Activated naive CD4-positive, alpha-beta T cell treated with anti-CD3 and anti-CD28 coated beads, Interleukin-2, amount 50 U/mL, for 72 hours (primary cell): ENCODE data around the gene NOTCH2. TPM values are rescaled to one million over a fixed set of nuclear protein-coding genes. Genes with fewer than 3 reads are reported as not detected.
A peak's percentile ranks its signal among the peaks of the same experiment; 100 is the strongest.

Experiments used
- ATAC-seq, 2 donors: fragments of 150-1000 bp; cut with Tn5 transposase; 2 replicates each; pipeline ENCODE4 v1.10.0; 2021; ENCODE audit warnings: mild to moderate bottlenecking in 2 of 2, moderate library complexity in 2 of 2
- DNase-seq, 2 donors: peaks; one replicate each; pipeline ENCODE4 v3.0.0; 2021 to 2022; ENCODE audit warnings: low spot score in 2 of 2
- H3K27ac Mint-ChIP-seq, 2 donors: one replicate each; pipeline ENCODE4 v1.8.0; 2022; ENCODE audit warnings: mild to moderate bottlenecking in 2 of 2, mixed read lengths in 2 of 2
- H3K36me3 Mint-ChIP-seq, 2 donors: one replicate each; pipeline ENCODE4 v1.8.0; 2022; ENCODE audit warnings: mixed read lengths in 2 of 2
- H3K9me3 Mint-ChIP-seq, 2 donors: one replicate each; pipeline ENCODE4 v1.8.0; 2022; ENCODE audit warnings: mixed read lengths in 2 of 2
- total RNA-seq, 2 donors: library from RNA; stranded (reverse); gene quantifications; one replicate each; pipeline ENCODE4 v1.2.3, GENCODE V29; 2022

Gene NOTCH2
- total RNA-seq, 2 donors from 2014 or later = 42.6 to 79.6 TPM

DNA sequence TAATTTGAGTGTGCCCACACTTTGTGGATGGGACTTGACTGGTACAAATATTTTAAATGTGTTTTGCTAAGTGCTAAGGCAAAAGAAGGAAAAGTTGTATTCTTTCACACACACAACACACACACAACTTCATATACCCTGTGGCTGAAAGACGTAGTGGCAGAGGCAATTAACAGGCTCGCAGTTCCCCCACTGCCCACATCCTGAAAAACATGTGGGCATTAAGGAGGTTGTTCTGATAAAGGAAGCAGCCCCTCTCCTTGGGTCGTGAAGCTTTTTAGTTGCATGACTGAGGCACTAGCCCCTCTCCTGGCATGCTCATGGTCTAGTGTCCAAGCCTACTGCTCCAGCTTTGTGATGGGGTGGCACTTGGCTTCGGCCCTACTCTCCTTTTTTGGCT, 158.8 kb downstream of the NOTCH2 start:
- Mint-ChIP-seq H3K9me3 (peaks cover 6% of the 10 kb centered on the region in 2 donors), H3K27ac (no peak overlapping the region), H3K36me3 (peaks cover 7 to 18% of the 10 kb centered on the region in 2 donors)
- DNase-seq = no peak
- no peak for ATAC-seq

DNA sequence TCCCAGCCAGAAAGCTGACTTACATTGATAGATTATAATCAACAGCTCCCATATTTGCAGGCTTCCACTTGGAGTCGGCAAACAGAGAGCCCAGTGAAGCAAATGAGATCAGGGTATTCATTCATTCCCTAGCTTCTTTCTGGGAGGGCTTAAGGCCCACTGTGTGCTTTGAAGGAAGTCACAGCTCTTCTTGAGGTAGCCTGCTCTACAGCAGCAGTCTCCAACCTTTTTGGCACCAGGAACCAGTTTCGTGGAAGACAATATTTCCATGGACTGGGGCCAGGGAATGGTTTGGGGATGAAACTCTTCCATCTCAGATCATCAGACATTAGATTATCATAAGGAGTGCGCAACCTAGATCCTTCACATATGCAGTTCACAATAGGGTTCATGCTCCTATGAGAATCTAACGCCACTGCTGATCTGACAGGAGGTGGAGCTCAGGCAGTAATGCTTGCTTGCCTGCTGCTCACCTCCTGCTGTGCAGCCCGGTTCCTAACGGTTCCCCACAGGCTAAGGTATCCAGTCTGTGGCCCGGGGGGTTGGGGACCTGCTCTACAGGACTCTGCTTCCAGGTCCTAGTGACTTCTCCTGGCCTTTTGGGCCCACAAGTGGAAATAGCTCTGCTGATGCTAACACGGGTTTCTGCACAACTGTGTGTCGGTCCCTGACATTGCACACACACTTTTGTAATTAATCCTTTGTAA, 159.4 kb downstream of the NOTCH2 start:
- DNase-seq = no peak
- no peak for ATAC-seq
- Mint-ChIP-seq H3K9me3 (peaks cover 7 to 9% of the 10 kb centered on the region in 2 donors), H3K36me3 (peaks cover 2 to 14% of the 10 kb centered on the region in 2 donors), H3K27ac (no peak overlapping the region)

DNA sequence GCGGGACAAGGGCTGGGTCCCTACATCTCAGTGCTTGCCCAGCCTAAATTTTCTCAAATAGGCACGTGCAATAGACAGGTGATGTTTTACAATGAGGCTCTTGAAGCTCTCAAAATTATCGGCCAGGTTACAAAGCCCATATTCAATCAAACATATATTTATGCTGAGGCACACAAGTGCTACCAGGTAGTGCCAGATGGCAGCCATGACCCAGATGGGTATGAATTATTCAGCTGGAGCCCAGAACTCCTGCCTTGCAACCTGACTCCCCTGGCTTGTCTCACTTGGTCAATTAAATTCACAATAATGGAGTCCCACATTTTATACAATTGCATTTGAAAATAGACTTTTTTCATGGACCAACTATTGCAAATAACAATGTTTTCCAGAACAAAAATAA, 160.8 kb downstream of the NOTCH2 start:
- ATAC-seq (no peak), DNase-seq (no peak)
- H3K36me3 Mint-ChIP-seq = peaks cover 0 to 8% of the 10 kb centered on the region in 2 donors
- peaks cover 11 to 12% of the 10 kb centered on the region in 2 donors for H3K9me3 Mint-ChIP-seq
- no peak overlapping the region for H3K27ac Mint-ChIP-seq

DNA sequence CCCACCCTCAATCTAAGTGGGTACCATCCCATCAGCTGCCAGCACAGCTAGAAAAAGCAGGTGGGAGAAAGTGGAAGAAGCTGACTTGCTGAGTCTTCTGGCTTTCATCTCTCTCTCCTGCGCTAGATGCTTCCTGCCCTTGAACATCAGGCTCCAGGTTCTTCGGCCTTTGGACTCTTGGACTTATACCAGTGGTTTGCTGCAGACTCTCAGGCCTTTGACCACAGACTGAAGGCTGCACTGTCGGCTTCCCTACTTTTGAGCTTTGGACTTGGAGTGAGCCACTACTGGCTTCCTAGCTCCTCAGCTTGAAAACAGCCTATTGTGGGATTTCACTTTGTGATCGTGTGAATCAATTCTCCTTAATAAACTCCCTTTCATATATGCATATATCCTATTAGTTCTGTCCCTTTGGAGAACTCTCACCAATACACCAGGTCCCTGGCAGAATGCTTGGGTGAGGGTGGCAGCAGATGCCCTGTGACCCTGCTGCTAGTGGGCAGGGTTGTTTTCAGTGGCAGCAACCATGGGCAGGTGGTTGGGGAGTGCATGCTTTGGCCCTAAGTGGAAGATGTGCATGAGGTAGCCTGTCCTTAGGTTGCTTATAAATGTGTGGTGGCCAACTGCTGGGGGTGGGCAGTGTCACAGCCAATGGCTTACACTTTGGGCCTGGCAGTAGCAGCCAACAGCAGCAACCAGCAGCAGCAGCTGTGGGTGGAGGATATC, 162.4 kb downstream of the NOTCH2 start:
- ATAC-seq (no peak), DNase-seq (no peak)
- peaks cover 11 to 12% of the 10 kb centered on the region in 2 donors for H3K9me3 Mint-ChIP-seq
- H3K27ac Mint-ChIP-seq = peak overlapping the region in 1 of 2 donors; percentile 76
- peaks cover 0 to 8% of the 10 kb centered on the region in 2 donors for H3K36me3 Mint-ChIP-seq

DNA sequence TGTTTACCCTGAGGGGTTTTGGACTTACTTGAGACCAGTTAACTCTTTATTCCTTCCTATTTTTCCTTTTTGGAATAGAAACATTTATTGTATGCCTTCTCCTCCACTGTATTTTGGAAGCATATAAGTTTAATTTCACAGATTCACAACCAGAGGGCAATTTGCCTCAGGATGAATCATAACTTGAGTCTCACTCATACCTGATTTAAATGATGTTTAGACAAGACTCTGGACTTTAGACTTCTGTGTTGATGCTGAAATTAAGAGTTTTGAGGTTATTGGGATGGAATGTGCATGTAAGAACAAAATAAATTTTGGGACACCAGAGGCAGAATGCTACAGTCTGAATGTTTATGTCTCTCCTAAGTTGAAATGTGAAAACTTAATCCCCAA, 166.0 kb downstream of the NOTCH2 start:
- no peak overlapping the region for H3K27ac Mint-ChIP-seq
- peaks cover 0 to 8% of the 10 kb centered on the region in 2 donors for H3K36me3 Mint-ChIP-seq
- DNase-seq = no peak
- no peak for ATAC-seq
- peaks cover 11 to 12% of the 10 kb centered on the region in 2 donors for H3K9me3 Mint-ChIP-seq

DNA sequence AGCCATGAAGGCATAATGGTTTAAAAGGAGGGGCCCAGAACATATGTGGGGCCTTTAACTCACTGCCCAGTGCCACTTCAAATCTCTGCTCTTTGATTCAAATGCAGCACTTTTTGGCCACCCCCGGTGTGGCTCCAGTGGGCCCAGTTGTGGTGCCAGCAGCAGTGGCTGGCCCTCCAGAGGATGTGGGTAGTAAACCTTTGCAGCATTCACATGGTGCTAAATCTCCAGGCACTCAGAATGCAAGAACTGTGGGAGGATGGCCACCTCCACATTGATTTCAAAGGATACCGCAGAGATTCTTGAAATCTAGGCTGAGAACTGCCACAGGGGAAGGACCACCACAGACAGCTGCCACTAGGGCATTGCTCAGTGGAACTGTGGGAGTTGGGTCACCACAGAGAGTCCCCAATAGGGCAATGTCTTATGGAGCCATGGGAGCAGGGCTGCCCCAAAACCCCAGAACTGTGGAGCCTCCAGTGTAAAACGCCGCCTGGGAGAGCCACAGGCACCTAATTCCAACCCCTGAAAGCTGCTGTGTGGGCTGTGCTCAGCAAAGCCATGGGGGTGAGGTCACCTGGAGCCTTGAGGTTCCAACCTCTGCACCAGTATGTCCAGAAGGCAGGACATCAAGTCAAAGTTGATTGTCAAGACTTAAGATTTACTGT, 166.6 kb downstream of the NOTCH2 start:
- Mint-ChIP-seq H3K27ac (no peak overlapping the region), H3K9me3 (peaks cover 11 to 12% of the 10 kb centered on the region in 2 donors), H3K36me3 (peaks cover 0 to 8% of the 10 kb centered on the region in 2 donors)
- ATAC-seq (no peak), DNase-seq (no peak)

DNA sequence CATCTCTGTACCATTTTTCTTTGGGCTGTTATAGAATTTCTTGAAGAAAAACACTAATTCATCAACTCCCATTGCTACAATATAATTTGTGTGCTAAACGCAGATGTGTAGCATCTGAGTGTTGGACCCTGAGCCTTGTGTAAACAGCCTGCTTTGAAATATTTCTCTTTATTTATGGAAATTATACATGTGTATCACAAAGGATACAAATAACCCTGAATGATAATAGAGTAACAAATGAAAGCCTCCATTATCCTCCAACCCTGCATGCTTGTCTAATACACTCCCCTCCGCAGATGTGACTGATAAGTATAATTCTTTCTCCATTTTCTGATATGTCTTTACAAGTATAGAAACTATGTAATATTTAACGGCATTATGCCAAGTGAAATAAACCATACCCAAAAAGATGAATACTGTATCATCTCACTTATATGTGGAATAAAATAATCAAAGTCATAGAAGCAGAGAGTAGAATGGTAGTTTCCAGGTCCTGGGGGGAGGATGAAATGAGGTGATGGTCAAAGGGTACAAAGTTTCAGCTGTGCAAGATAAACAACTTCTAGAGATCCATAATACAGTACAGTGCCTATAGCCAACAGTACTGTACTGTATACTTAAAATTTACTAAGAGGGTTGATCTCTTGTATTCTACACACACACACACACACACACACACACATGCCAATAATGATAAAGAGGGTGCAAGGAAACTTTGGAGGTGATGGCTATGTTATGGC, 170.3 kb downstream of the NOTCH2 start:
- H3K27ac Mint-ChIP-seq = no peak overlapping the region
- no peak for DNase-seq
- no peaks in the 10 kb centered on the region for H3K36me3 Mint-ChIP-seq
- H3K9me3 Mint-ChIP-seq = no peaks in the 10 kb centered on the region
- no peak for ATAC-seq

DNA sequence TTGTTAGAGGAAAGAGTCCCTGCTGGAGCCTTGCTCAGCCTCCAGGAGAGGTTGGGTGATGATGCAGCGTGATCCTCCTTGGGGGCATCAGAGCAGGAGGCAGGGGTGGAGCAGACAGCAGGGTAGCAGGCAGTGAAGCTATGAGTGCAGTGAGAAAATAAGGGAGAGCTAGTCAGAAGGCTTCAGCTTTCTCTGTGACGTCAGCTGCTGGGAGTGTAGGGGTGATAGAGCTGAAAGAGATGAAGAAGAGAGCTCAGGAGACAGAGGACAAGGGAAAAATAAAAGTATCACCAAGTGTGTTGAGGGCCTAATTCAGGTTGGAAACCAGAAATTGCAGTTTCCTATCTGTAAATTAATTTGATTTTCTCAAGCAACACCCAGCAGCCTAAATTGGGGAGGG, 170.9 kb downstream of the NOTCH2 start:
- Mint-ChIP-seq H3K9me3 (no peaks in the 10 kb centered on the region), H3K36me3 (no peaks in the 10 kb centered on the region), H3K27ac (no peak overlapping the region)
- DNase-seq = no peak
- ATAC-seq = no peak

DNA sequence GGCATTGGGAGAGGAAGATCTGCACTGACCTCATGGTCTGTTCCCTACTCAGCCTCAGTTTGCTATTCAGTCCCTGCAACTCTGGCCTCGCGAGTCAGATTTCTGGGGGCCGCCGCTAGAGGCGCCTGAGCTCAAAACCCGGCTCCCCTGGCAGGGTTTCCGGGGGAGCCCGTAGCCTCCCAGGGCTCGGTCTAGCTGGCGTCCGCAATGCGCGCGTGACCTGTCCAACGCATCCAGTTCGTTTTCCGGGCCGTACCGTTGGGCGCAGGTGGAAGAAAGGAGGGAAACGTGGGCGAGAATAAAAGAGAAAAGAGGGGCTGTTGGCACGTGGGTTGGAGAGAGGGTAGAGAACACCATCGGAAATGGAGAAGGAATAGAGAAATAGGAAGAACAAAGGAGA, 173.2 kb downstream of the NOTCH2 start, which contains the start of gene ADAM30:
TSS of gene ADAM30 (minus strand) at position 213 of the 400 bp plus-strand sequence. CDS start at position 34, 179 bp downstream.
- Mint-ChIP-seq H3K9me3 (no peaks in the 10 kb centered on the region), H3K27ac (no peak within 1 kb of the TSS), H3K36me3 (no peaks in the 10 kb centered on the region)
- ATAC-seq (no peak), DNase-seq (no peak)

DNA sequence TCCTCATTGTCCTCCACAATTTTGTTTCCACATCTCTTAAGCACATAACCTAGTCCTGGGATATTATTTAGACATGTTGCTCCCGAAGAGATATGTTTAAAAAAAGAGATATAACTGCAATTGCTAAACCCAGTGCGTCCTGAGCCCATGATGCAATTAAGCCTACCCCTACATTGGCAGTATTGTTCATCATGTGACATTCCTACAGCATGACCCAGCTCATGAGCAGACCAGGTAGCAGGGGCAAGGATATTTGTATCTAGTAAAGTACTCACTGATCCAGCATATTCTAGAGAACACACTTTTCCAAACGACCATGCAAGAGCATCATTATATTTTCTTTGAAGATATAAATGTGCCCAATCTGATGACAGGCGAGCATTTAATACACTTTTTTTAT, 174.4 kb downstream of the NOTCH2 start:
- ATAC-seq (no peak), DNase-seq (no peak)
- H3K36me3 Mint-ChIP-seq = no peaks in the 10 kb centered on the region
- H3K9me3 Mint-ChIP-seq = no peaks in the 10 kb centered on the region
- no peak overlapping the region for H3K27ac Mint-ChIP-seq

DNA sequence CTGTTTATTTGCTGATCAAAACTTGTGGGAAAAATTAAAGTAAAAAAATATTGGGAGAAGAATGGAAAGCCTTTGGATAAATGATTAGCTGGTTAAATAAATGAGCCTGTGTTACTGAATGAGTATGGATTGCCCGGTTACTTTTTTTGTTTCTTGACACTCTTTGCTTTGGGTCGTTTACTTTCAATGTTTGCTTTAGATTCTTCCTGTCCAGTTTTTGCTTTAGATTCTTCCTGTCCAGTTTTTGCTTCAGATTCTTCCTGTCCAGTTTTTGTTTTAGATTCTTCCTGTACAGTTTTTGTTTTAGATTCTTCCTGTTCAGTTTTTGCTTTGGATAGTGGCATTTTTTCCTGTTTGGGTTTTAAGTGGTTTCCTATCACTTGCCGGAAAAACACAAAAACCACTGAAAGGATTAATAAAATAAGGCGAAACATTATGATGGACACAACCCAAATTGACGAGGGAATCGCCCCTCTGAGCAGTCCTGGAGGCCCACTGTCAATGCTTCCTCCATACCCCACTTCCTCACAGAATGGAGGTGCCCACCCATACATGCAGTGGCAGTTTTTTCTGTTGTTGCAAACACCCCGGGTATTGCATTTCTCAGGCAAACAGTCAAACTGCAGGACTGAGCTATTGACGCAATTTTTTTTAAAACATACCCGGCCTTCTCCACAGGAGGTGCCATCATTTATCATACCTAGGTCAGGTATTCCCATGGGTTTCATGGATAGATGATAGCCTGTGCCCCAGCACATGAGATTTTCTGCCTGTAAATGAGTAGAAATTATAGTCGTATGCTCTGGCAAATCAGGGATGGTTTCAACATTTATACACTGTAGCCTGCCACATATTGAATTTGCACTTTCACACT, 175.4 kb downstream of the NOTCH2 start:
- H3K27ac Mint-ChIP-seq = no peak overlapping the region
- H3K36me3 Mint-ChIP-seq = no peaks in the 10 kb centered on the region
- H3K9me3 Mint-ChIP-seq = no peaks in the 10 kb centered on the region
- DNase-seq = no peak
- no peak for ATAC-seq

DNA sequence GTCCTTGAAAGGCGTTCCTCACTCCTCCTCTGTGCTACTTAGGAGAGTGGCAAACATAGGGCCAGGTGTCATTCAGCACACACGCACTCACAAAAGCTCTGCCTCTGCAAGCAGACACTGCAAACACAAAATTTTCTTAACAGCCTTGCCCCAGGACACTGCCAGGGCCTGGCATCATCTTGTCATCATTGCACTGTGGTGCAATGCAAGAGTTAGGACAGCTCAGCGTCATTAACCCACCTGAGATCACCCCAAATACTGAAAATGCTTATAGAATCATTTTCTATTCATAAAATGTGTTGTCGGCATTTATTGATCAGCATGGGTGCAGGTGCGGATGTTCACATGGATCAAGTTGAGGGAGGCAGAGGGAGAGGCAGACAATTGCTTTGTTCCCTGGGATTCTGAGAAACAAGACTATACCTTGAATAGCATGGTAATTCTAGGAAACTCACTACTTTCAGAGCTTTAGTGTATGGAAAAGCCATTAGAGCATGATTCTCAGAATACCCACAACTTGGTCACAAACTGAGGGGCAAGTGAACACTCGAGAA, 176.1 kb downstream of the NOTCH2 start:
- ATAC-seq (peak in 1 of 2 donors; percentile 56), DNase-seq (no peak)
- H3K27ac Mint-ChIP-seq = no peak overlapping the region
- H3K9me3 Mint-ChIP-seq = peaks cover 0 to 3% of the 10 kb centered on the region in 2 donors
- H3K36me3 Mint-ChIP-seq = peaks cover 5 to 7% of the 10 kb centered on the region in 2 donors

DNA sequence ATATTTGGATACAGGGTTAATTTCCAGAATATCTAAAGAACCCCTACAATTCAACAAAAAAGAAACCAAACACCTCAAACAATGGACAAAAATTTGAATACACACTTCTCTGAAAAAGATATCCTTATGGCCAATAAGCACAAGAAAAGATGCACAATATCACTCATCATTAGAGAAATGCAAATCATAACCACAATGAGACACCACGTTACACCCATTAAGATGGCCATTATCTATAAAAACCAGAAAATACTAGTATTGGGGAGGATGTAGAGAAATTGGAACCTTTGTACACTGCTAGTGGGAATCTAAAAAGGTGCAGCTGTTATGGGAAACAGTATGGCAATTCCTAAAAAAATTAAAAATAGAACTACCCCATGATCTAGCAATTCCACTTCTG, 178.1 kb downstream of the NOTCH2 start:
- Mint-ChIP-seq H3K27ac (no peak overlapping the region), H3K9me3 (peaks cover 0 to 8% of the 10 kb centered on the region in 2 donors), H3K36me3 (peaks cover 12 to 14% of the 10 kb centered on the region in 2 donors)
- ATAC-seq (no peak), DNase-seq (no peak)

DNA sequence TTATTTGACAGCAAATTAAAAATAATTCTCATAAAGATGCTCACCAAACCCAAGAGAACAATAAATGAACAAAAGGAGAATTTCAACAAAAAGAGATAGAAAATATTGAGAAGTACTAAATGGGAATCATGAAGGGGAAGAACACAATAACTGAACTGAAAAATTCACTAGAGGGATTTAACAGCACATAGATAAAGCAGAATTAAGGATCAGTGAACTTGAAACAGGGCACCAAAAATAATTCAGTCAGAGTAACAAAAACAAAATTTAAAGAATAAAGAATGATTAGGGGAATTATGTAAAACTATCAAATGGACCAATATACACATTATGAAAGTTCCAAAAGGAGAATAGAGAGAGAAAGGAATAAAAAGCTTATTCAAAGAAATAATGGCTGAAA, 181.0 kb downstream of the NOTCH2 start:
- Mint-ChIP-seq H3K27ac (no peak overlapping the region), H3K9me3 (peaks cover 0 to 8% of the 10 kb centered on the region in 2 donors), H3K36me3 (peaks cover 12 to 14% of the 10 kb centered on the region in 2 donors)
- DNase-seq (no peak), ATAC-seq (no peak)

DNA sequence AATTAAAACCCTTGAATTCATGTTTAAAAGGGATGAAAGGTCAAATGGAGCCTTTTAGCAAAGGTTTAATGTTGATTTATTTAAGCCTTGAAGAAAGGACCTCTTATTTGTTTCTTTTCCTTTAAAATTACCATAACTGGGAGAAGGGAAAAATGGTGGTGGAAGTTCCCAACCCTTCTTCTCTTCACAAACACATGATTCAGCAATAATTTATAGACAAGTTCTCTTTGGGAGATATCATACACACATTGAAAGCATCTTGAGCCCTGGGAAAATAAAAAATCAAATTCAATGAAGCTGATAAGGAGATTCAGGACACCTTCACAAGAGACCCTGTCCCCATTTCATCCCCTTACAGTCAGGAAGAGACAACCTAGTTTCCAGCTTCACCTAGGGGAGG, 182.0 kb downstream of the NOTCH2 start:
- DNase-seq (no peak), ATAC-seq (no peak)
- H3K36me3 Mint-ChIP-seq = peaks cover 12 to 14% of the 10 kb centered on the region in 2 donors
- H3K27ac Mint-ChIP-seq = no peak overlapping the region
- H3K9me3 Mint-ChIP-seq = peaks cover 0 to 8% of the 10 kb centered on the region in 2 donors
